Skeletal muscle tissue (tissue), 4 donors: ENCODE results near the gene ABCA1. TPM values are rescaled to one million over a fixed set of nuclear protein-coding genes. Genes with fewer than 3 reads are reported as not detected.
A peak's percentile ranks its signal among the peaks of the same experiment; 100 is the strongest.

Experiments used
- H3K27ac ChIP-seq: one replicate; pipeline ENCODE4 v1.7.0; 2013; ENCODE audit warnings: mild to moderate bottlenecking, low read depth, low read length, inconsistent platforms
- H3K27me3 ChIP-seq, 3 donors: one replicate each; pipeline ENCODE4 v1.7.0; 2013; ENCODE audit warnings: low read length in 3 of 3; ENCODE audit not compliant: control insufficient read depth in 3 of 3, insufficient read depth in 3 of 3
- H3K36me3 ChIP-seq, 3 donors: one replicate each; pipeline ENCODE4 v1.7.0; 2013; ENCODE audit warnings: low read length in 3 of 3; ENCODE audit not compliant: control insufficient read depth in 3 of 3, insufficient read depth in 3 of 3
- H3K4me1 ChIP-seq, 3 donors: one replicate each; pipeline ENCODE4 v1.7.0; 2013; ENCODE audit warnings: low read length in 3 of 3, mild to moderate bottlenecking in 3 of 3; ENCODE audit not compliant: control insufficient read depth in 3 of 3, insufficient read depth in 3 of 3
- H3K4me3 ChIP-seq, 3 donors: one replicate each; pipeline ENCODE4 v1.7.0; 2013; ENCODE audit warnings: low read length in 3 of 3
- H3K9ac ChIP-seq, 3 donors: one replicate each; pipeline ENCODE4 v1.7.0; 2013; ENCODE audit warnings: low read length in 3 of 3, mild to moderate bottlenecking in 3 of 3, moderate library complexity in 2 of 3, low read depth in 1 of 3
- H3K9me3 ChIP-seq, 3 donors: one replicate each; pipeline ENCODE4 v1.7.0; 2013; ENCODE audit warnings: low read length in 3 of 3; ENCODE audit not compliant: control insufficient read depth in 3 of 3
- total RNA-seq: library from RNA; depleted of rRNA; stranded (reverse); fragments of >200 nt; gene quantifications from one replicate; pipeline ENCODE4 v1.2.3, GENCODE V29; 2014
- donor health status: Osteomylitis.

The ABCA1 gene
- total RNA-seq, 1 donor from 2014 or later, result 33.9 TPM

DNA sequence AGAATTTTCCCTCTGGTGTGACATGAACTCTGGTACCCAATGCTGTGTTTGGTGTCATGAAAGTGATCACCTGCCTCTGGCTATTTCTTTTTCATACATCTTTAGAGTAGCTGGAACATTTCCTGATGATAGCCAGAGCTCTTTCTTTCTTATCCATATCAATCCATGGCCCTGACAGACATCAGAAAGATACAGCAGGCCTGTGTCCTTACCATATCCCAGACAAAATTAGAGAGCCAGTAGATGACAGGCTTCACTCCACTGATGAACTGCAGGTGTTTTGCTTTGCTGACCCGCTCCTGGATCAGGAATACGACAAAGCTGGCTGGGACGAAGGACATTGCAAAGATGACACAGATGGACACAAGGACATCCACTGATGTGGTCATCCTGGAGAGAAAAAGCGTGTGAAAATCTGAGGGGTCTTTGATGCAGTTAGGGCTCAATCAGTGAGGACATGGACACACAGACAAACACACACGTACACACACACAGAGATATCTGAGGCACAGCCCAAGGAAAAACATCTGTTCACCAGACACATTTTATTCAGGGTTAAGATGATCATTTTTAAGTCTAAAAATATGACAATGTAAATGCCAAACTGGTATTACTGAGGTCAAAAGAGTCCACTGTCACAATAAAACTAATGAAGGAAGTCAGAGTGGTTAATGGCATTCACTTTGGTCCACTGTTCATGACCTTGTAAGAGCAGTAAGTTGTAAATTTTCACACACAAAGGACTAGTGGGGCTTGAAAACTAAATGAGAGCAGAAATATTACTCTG, 129.6 kb downstream of the ABCA1 start:
- H3K4me3 ChIP-seq, result no peak overlapping the region
- no peak overlapping the region for H3K9ac ChIP-seq
- no peaks in the 10 kb centered on the region for H3K9me3 ChIP-seq
- H3K4me1 ChIP-seq, result peaks cover 0 to 9% (median 6%) of the 10 kb centered on the region in 3 donors
- H3K27ac ChIP-seq, result no peak overlapping the region
- H3K27me3 ChIP-seq, result no peaks in the 10 kb centered on the region
- peaks cover 73 to 97% (median 91%) of the 10 kb centered on the region in 3 donors for H3K36me3 ChIP-seq

DNA sequence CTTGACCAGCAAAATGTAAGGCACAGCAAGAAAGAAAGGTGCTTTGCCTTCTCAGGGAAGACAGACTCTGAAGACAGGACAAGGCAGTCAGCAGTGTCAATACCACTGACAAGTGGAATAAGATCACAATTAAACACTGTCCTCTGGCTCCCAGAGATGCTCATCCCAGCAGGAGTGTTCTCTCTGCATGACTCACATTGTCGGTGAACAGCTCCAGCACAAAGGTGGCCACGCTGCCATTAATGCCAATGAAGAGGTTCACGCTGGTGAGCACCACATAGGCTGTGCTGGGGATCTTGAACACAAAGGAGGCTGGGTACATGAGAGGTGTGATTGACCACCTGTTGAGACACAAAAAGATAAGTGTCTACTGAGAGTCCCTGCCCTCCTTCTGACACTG, 132.1 kb downstream of the ABCA1 start:
- Histone ChIP-seq H3K4me3 (no peak overlapping the region), H3K27me3 (no peaks in the 10 kb centered on the region), H3K9me3 (no peaks in the 10 kb centered on the region), H3K36me3 (peaks cover 74 to 99% (median 95%) of the 10 kb centered on the region in 3 donors), H3K27ac (no peak overlapping the region), H3K9ac (no peak overlapping the region), H3K4me1 (peaks cover 0 to 9% (median 0%) of the 10 kb centered on the region in 3 donors)

DNA sequence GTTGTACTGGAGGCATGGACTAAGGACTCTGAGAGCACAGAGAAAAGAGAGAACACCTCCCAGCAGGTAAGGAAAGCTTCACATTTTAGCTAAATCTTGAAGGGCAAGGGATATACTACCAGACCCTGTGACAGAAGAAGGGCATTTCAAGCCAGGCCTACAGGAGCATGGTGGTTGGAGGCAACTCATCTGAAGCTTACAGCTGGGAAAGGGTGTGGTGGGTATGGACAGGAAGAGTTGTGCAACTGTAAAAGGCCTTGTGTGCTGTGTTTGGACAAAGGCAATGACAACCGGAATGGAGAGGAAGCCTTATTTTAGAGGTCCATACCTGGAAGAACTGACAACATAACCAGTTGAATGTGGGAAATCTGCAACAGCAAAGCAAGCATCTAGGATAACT, 132.9 kb downstream of the ABCA1 start:
- Histone ChIP-seq H3K27me3 (no peaks in the 10 kb centered on the region), H3K27ac (peak overlapping the region; percentile 23), H3K9me3 (no peaks in the 10 kb centered on the region), H3K9ac (no peak overlapping the region), H3K36me3 (peaks cover 66 to 99% (median 94%) of the 10 kb centered on the region in 3 donors), H3K4me1 (peaks cover 0 to 9% (median 0%) of the 10 kb centered on the region in 3 donors), H3K4me3 (no peak overlapping the region)

DNA sequence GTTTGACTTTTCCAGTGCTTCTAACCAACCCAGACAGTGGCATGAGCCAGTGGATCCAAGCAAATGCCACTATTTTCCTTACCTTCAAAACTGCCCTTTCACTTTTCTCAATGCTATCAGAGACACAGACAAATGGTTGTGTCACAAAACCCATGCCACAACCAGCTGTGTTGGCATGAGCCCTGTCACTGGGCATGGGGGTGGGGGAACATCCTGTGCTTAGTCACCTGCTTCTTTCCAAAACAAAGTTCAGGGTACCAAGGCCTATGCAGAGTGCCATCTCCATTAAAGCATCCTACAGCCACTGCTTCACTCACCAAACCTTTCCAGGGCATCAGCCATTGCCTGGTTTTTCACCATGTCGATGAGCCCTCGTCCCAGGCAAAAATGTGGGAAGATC, 133.9 kb downstream of the ABCA1 start:
- Histone ChIP-seq H3K27ac (peak overlapping the region; percentile 23), H3K27me3 (no peaks in the 10 kb centered on the region), H3K9me3 (no peaks in the 10 kb centered on the region), H3K36me3 (peaks cover 67 to 98% (median 93%) of the 10 kb centered on the region in 3 donors), H3K4me1 (peaks cover 0 to 9% (median 0%) of the 10 kb centered on the region in 3 donors), H3K9ac (no peak overlapping the region), H3K4me3 (no peak overlapping the region)

DNA sequence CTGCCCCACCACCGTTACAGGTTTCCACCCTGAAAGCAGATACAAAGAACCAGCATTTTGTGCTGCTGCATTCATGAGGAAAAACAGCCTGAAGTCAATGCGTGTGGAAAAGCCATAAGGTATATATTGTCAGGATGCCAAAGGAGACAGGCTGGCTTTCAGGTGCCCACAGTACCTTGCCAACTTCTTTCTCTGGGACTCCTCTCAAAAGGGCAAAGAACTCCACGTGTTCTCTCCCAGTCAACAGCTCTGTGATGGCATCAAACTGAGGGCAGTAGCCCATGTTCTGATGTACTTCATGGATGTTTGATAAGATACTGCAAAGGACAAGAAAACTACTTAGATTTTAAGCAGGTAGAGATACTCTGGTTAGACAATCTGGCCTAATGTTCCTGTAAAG, 139.7 kb downstream of the ABCA1 start:
- H3K9ac ChIP-seq, result no peak overlapping the region
- H3K4me3 ChIP-seq, result no peak overlapping the region
- H3K9me3 ChIP-seq, result no peaks in the 10 kb centered on the region
- no peaks in the 10 kb centered on the region for H3K27me3 ChIP-seq
- no peaks in the 10 kb centered on the region for H3K4me1 ChIP-seq
- peaks cover 62 to 98% (median 94%) of the 10 kb centered on the region in 3 donors for H3K36me3 ChIP-seq
- H3K27ac ChIP-seq, result no peak overlapping the region

DNA sequence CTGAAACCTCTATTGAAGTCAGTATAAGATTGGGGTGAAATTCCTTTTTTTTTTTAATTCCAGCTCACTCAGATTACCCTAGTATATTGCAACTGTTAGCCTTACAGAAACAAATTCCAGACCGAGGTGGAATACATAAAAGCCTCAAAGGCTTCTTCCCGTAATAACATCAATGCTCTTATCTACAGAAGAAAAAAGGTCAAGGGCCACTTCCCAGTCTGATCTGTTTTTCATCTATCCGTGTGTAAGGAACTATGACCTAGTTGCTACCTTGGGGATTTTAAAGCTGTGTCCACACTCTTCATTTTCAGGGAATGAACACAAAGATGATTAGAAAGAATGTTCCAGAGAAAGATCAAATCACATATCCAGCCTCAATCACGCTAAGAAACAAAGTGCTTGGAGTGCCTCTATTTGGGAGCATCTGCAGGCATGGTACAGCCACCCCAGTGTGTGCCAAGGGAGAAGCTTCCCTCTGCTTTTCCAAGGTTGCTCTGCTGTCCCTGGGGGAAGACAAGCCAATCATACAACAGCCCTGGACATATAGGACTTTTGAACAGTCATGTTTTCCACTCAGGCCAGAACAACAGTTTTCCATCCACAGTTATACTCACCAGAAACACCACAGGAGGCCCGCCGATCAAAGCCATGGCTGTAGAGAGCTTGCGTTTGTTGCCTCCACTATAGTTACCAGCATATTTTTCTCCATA, 140.5 kb downstream of the ABCA1 start:
- Histone ChIP-seq H3K4me1 (no peaks in the 10 kb centered on the region), H3K27me3 (no peaks in the 10 kb centered on the region), H3K4me3 (no peak overlapping the region), H3K36me3 (peaks cover 57 to 98% (median 92%) of the 10 kb centered on the region in 3 donors), H3K27ac (no peak overlapping the region), H3K9ac (no peak overlapping the region), H3K9me3 (no peaks in the 10 kb centered on the region)

DNA sequence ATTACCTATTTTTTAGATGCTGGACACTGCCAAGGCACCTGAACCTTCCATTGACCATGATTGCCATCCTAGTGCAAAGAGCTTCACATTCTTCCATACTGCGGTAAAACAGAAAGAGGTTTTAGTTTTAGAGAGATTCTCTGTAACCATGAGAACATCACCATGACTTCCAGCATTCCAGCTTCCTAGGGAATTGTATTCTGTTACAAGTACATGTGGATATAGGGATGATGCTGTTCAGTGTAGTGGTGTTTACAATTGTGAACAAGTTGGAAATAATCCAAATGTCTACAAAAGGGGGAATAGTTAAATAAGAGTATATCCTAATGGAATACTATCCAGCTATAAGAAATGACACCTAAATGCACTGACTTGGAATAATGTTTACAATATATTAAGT, 141.7 kb downstream of the ABCA1 start:
- Histone ChIP-seq H3K9me3 (no peaks in the 10 kb centered on the region), H3K9ac (no peak overlapping the region), H3K27me3 (no peaks in the 10 kb centered on the region), H3K27ac (no peak overlapping the region), H3K4me1 (no peaks in the 10 kb centered on the region), H3K36me3 (peaks cover 47 to 87% (median 86%) of the 10 kb centered on the region in 3 donors), H3K4me3 (no peak overlapping the region)

DNA sequence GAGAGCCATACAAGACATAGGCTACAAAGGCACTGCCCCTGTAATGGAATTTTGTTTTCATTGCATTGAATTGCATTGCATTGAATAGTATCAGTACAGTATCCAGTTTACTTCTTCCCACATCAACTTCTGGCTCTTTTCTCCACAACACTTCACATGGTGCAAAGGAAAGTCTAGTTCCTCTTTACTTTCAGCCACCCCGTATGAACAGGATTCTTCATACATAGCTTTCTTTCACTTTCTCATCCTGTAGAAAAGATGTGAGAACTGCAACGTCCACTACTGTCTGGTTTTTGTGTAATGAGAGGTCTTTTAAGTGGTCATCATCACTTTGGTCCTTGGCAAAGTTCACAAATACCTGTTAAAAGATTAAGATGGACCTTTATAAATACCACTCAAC, 143.9 kb downstream of the ABCA1 start:
- Histone ChIP-seq H3K27me3 (no peaks in the 10 kb centered on the region), H3K9me3 (no peaks in the 10 kb centered on the region), H3K27ac (no peak overlapping the region), H3K4me3 (no peak overlapping the region), H3K4me1 (no peaks in the 10 kb centered on the region), H3K36me3 (peaks cover 39 to 69% (median 67%) of the 10 kb centered on the region in 3 donors), H3K9ac (no peak overlapping the region)

DNA sequence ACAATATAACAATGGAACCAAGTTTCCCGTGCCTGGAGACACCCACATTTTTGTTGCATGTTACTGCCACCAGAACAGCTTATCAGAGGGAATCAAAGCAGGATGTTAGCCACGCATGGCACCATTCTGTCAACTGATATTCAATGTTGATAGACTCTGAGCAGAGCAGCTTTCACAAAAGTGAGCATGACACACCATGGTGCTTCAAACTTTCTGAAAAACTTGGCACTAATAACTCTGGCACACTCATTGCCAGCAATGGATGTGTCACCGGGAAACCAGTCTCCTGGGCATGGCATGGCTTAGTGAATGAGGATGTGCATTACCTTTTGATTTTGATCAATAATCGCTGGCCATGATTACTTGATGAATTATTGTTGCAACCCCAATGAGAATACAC, 144.4 kb downstream of the ABCA1 start:
- no peaks in the 10 kb centered on the region for H3K9me3 ChIP-seq
- H3K27ac ChIP-seq, result no peak overlapping the region
- H3K27me3 ChIP-seq, result no peaks in the 10 kb centered on the region
- H3K9ac ChIP-seq, result no peak overlapping the region
- H3K4me3 ChIP-seq, result no peak overlapping the region
- H3K4me1 ChIP-seq, result no peaks in the 10 kb centered on the region
- peaks cover 34 to 63% (median 62%) of the 10 kb centered on the region in 3 donors for H3K36me3 ChIP-seq

DNA sequence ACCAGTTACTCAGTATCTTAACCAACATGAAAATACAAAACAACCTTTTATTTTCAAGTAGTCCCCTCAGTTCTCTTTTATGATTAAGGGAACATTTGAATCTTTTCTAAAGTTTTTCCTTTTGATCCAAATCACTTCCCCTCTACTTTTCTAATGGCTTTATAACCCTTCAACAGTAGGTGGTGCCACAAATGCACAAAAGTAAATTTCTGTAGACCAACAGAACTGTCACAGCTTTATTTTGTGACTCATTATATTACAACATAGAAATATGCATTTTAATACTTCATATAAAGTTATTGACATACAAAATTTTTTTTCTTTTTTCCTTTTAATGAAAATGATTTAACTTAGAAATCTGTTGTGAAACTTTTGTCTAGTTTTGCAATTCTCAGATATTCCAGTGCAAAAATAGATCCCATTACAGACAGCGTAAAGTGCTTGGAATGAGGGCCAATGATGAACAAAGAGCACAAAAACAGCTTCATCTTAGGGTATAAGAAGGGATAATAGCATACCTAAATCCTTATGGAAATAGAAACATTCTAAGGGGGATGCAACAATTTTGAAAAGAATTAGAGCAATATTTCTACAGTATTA, 147.1 kb downstream of the ABCA1 start:
- Histone ChIP-seq H3K9me3 (no peaks in the 10 kb centered on the region), H3K4me3 (no peak overlapping the region), H3K9ac (no peak overlapping the region), H3K36me3 (peaks cover 16 to 37% (median 35%) of the 10 kb centered on the region in 3 donors), H3K27ac (no peak overlapping the region), H3K4me1 (peaks cover 14 to 25% (median 19%) of the 10 kb centered on the region in 3 donors), H3K27me3 (no peaks in the 10 kb centered on the region)
